ENCODE measurements around the gene HOXB8.

The HOXB8 gene

GRCh38 chr17:48615047-48615962 lies at the start of gene HOXB8:
HOXB8 (minus strand) TSS chr17:48615292; CDS start chr17:48614704, 588 bp downstream.
- no peak for DNase-seq (ENCODE audit: low read depth in 1 of 2, low spot score in 1 of 2)

- no peak for DNase-seq (ENCODE audit: low read depth in 1 of 2, low spot score in 1 of 2)
Measured at GRCh38 chr17:48663134-48663924, 48.2 kb upstream of the HOXB8 start.

- no peak for DNase-seq (ENCODE audit: low read depth in 1 of 2, low spot score in 1 of 2)
Measured at GRCh38 chr17:48655913-48656312, 40.8 kb upstream of the HOXB8 start.

GRCh38 chr17:48649741-48650140 lies 34.6 kb upstream of the HOXB8 start:
- DNase-seq (ENCODE audit: low read depth in 1 of 2, low spot score in 1 of 2) = no peak

- no peak for DNase-seq (ENCODE audit: low read depth in 1 of 2, low spot score in 1 of 2)
Measured at GRCh38 chr17:48647963-48648245, 32.8 kb upstream of the HOXB8 start.

GRCh38 chr17:48647103-48647962 lies 32.2 kb upstream of the HOXB8 start:
- no peak for DNase-seq (ENCODE audit: low read depth in 1 of 2, low spot score in 1 of 2)

- DNase-seq (ENCODE audit: low read depth in 1 of 2, low spot score in 1 of 2) = no peak
Measured at GRCh38 chr17:48646183-48647102, 31.4 kb upstream of the HOXB8 start.

- no peak for DNase-seq (ENCODE audit: low read depth in 1 of 2, low spot score in 1 of 2)
Measured at GRCh38 chr17:48645639-48646182, 30.6 kb upstream of the HOXB8 start.

- DNase-seq (ENCODE audit: low read depth in 1 of 2, low spot score in 1 of 2) = no peak
Measured at GRCh38 chr17:48644910-48645557, 29.9 kb upstream of the HOXB8 start.

- no peak for DNase-seq (ENCODE audit: low read depth in 1 of 2, low spot score in 1 of 2)
Measured at GRCh38 chr17:48644159-48644558, 29.1 kb upstream of the HOXB8 start.

GRCh38 chr17:48643697-48644012 lies 28.6 kb upstream of the HOXB8 start:
- no peak for DNase-seq (ENCODE audit: low read depth in 1 of 2, low spot score in 1 of 2)

GRCh38 chr17:48642843-48643696 lies 28.0 kb upstream of the HOXB8 start:
- DNase-seq (ENCODE audit: low read depth in 1 of 2, low spot score in 1 of 2) = no peak

- DNase-seq (ENCODE audit: low read depth in 1 of 2, low spot score in 1 of 2) = no peak
Measured at GRCh38 chr17:48642059-48642842, 27.2 kb upstream of the HOXB8 start.

GRCh38 chr17:48641541-48642058 lies 26.5 kb upstream of the HOXB8 start:
- DNase-seq (ENCODE audit: low read depth in 1 of 2, low spot score in 1 of 2) = no peak

GRCh38 chr17:48640858-48641180 lies 25.7 kb upstream of the HOXB8 start:
- no peak for DNase-seq (ENCODE audit: low read depth in 1 of 2, low spot score in 1 of 2)

- no peak for DNase-seq (ENCODE audit: low read depth in 1 of 2, low spot score in 1 of 2)
Measured at GRCh38 chr17:48639982-48640857, 25.1 kb upstream of the HOXB8 start.

- no peak for DNase-seq (ENCODE audit: low read depth in 1 of 2, low spot score in 1 of 2)
Measured at GRCh38 chr17:48639136-48639535, 24.0 kb upstream of the HOXB8 start.
